Fibroblast of lung (primary cell): ENCODE measurements around the gene C10orf88.

Experiments used
- CTCF ChIP-seq, 2 donors: IDR thresholded peaks in 1 of 2; conservative IDR thresholded peaks in 1 of 2; 1 replicate in 1 of 2; 2 replicates in 1 of 2; pipeline ENCODE4 v1.5.1; 2011 to 2012; ENCODE audit warnings: low read length in 2 of 2, control low read depth in 1 of 2, inconsistent platforms in 1 of 2, low read depth in 1 of 2, mild to moderate bottlenecking in 1 of 2
- EZH2 ChIP-seq: IDR thresholded peaks from 2 replicates; pipeline ENCODE4 v1.5.1; 2012; ENCODE audit warnings: low read length, control low read depth, mild to moderate bottlenecking; ENCODE audit errors: missing control alignments

GRCh38 chr10:122974023-122974422 is 20.0 kb upstream of the C10orf88 start:
- TF ChIP-seq CTCF (conservative IDR thresholded peaks at IDR 0.05 in 1 of 2, IDR thresholded peaks at IDR 0.05 in 1 of 2; ENCODE audit: low read depth in 1 of 2, low read length in 2 of 2) = no peak
- no peak for TF ChIP-seq EZH2
